Neural crest cell (in vitro differentiated cells): ENCODE results near the gene RIPPLY1. TPM values are rescaled to one million over a fixed set of nuclear protein-coding genes. Genes with fewer than 3 reads are reported as not detected.
"Not testable (repeated sequence)": the region's sequence is repeated elsewhere in the genome, so short reads cannot be mapped to it uniquely, and the experiment has no call there.

Experiments
- DNase-seq: peaks from one replicate; pipeline ENCODE4 v3.0.0; 2021; ENCODE audit warnings: low read depth, mixed read lengths, low spot score
- H3K27ac Mint-ChIP-seq: one replicate; pipeline ENCODE4 v1.8.0; 2021; ENCODE audit warnings: mild to moderate bottlenecking, mixed read lengths; ENCODE audit not compliant: unreplicated experiment
- H3K27me3 Mint-ChIP-seq: 2 replicates; pipeline ENCODE4 v1.8.0; 2021; ENCODE audit warnings: low read depth, mild to moderate bottlenecking, mixed read lengths
- H3K36me3 Mint-ChIP-seq: 2 replicates; pipeline ENCODE4 v1.8.0; 2021; ENCODE audit warnings: low read depth, mild to moderate bottlenecking, mixed read lengths
- H3K4me1 Mint-ChIP-seq: 2 replicates; pipeline ENCODE4 v1.8.0; 2021; ENCODE audit warnings: mixed read lengths
- H3K4me3 Mint-ChIP-seq: one replicate; pipeline ENCODE4 v1.8.0; 2021; ENCODE audit warnings: mild to moderate bottlenecking, mixed read lengths
- H3K9me3 Mint-ChIP-seq: 2 replicates; pipeline ENCODE4 v1.8.0; 2021; ENCODE audit warnings: mixed read lengths
- CTCF ChIP-seq: fragments of 200-600 bp; sonication (generic); conservative IDR thresholded peaks from 2 replicates; pipeline ENCODE4 v1.5.0; 2021; ENCODE audit warnings: antibody characterized with exemption, mild to moderate bottlenecking
- total RNA-seq: library from RNA; stranded (reverse); gene quantifications from 2 replicates; pipeline ENCODE4 v1.2.1, GENCODE V29; 2021

RIPPLY1 gene
- total RNA-seq, 1 donor from 2014 or later = not detected

- no peak for TF ChIP-seq CTCF
- no peaks in the 10 kb centered on the region for H3K36me3 Mint-ChIP-seq
These were observed 28.0 kb downstream of the RIPPLY1 start for GRCh38 chrX:106875151-106875550.

GRCh38 chrX:106874075-106874474, 29.1 kb downstream of the RIPPLY1 start:
- H3K36me3 Mint-ChIP-seq = no peaks in the 10 kb centered on the region
- peak; percentile 71 for TF ChIP-seq CTCF
- peaks cover 3% of the 10 kb centered on the region for H3K9me3 Mint-ChIP-seq
- H3K27ac Mint-ChIP-seq = no peak overlapping the region
- no peaks in the 10 kb centered on the region for H3K4me1 Mint-ChIP-seq
- H3K4me3 Mint-ChIP-seq = no peak overlapping the region
- no peak for DNase-seq
- H3K27me3 Mint-ChIP-seq = peaks cover 2% of the 10 kb centered on the region

More at GRCh38 chrX:106875151-106875550, 28.0 kb downstream of the RIPPLY1 start:
- Mint-ChIP-seq H3K27ac (no peak overlapping the region), H3K4me1 (no peaks in the 10 kb centered on the region), H3K4me3 (no peak overlapping the region), H3K9me3 (peaks cover 9% of the 10 kb centered on the region), H3K27me3 (peaks cover 2% of the 10 kb centered on the region)
- no peak for DNase-seq

- DNase-seq, H3K36me3 Mint-ChIP-seq, H3K27me3 Mint-ChIP-seq, H3K4me1 Mint-ChIP-seq, H3K4me3 Mint-ChIP-seq, H3K9me3 Mint-ChIP-seq, H3K27ac Mint-ChIP-seq: not testable (repeated sequence)
These were observed 30.3 kb downstream of the RIPPLY1 start for GRCh38 chrX:106872796-106873195.

GRCh38 chrX:106863697-106864096, 39.4 kb downstream of the RIPPLY1 start:
- no peak for DNase-seq
- TF ChIP-seq CTCF = no peak
- H3K4me1 Mint-ChIP-seq = no peaks in the 10 kb centered on the region
- H3K27ac Mint-ChIP-seq = no peak overlapping the region
- peaks cover 16% of the 10 kb centered on the region for H3K9me3 Mint-ChIP-seq
- H3K27me3 Mint-ChIP-seq = no peaks in the 10 kb centered on the region
- peaks cover 10% of the 10 kb centered on the region for H3K36me3 Mint-ChIP-seq
- H3K4me3 Mint-ChIP-seq = no peak overlapping the region

GRCh38 chrX:106862972-106863688, 40.0 kb downstream of the RIPPLY1 start:
- Mint-ChIP-seq H3K36me3 (peaks cover 10% of the 10 kb centered on the region), H3K27me3 (no peaks in the 10 kb centered on the region), H3K4me3 (no peak overlapping the region), H3K9me3 (peaks cover 16% of the 10 kb centered on the region), H3K27ac (no peak overlapping the region), H3K4me1 (no peaks in the 10 kb centered on the region)
- TF ChIP-seq CTCF = peak; percentile 49
- no peak for DNase-seq

Other genes starting within 250 kb of the RIPPLY1 start
- gene RNF128, start 176.6 kb downstream of the RIPPLY1 start, total RNA-seq = not detected in 2 replicates
- 1.1 and 1.5 TPM in 2 replicates for gene TBC1D8B, start 100.7 kb downstream of the RIPPLY1 start, total RNA-seq
- not detected in 2 replicates for gene CLDN2, start 17.1 kb upstream of the RIPPLY1 start, total RNA-seq
- 10.1 and 10.6 TPM in 2 replicates for gene MORC4, start 96.9 kb upstream of the RIPPLY1 start, total RNA-seq
- gene RBM41, start 215.5 kb upstream of the RIPPLY1 start, total RNA-seq = 15.8 and 22.4 TPM in 2 replicates